Dedifferentiated amniotic fluid mesenchymal stem cell (primary cell): Measurements from ENCODE around the gene MTHFD2L.

Experiments
- DNase-seq: peaks from one replicate; pipeline ENCODE4 v3.0.0-alpha.2; 2016; ENCODE audit errors: extremely low spot score

Gene MTHFD2L

GRCh38 chr4:74244049-74244448 lies 86.1 kb downstream of the MTHFD2L start:
- DNase-seq = no peak

GRCh38 chr4:74252933-74253332 lies 95.0 kb downstream of the MTHFD2L start:
- DNase-seq = no peak

- DNase-seq = no peak
Measured at GRCh38 chr4:74254386-74254785, 96.5 kb downstream of the MTHFD2L start.

GRCh38 chr4:74255096-74255495 lies 97.2 kb downstream of the MTHFD2L start:
- no peak for DNase-seq

- DNase-seq = no peak
Measured at GRCh38 chr4:74258963-74259362, 101.0 kb downstream of the MTHFD2L start.

GRCh38 chr4:74260036-74260435 lies 102.1 kb downstream of the MTHFD2L start:
- no peak for DNase-seq

GRCh38 chr4:74262522-74262921 lies 104.6 kb downstream of the MTHFD2L start:
- no peak for DNase-seq

- DNase-seq = no peak
Measured at GRCh38 chr4:74263551-74263950, 105.6 kb downstream of the MTHFD2L start.

- DNase-seq = no peak
Measured at GRCh38 chr4:74266081-74266480, 108.2 kb downstream of the MTHFD2L start.

GRCh38 chr4:74267998-74268606 lies 110.2 kb downstream of the MTHFD2L start:
- no peak for DNase-seq

GRCh38 chr4:74268643-74269042 lies 110.7 kb downstream of the MTHFD2L start:
- no peak for DNase-seq

- DNase-seq = no peak
Measured at GRCh38 chr4:74278490-74278889, 120.6 kb downstream of the MTHFD2L start.

GRCh38 chr4:74279716-74280115 lies 121.8 kb downstream of the MTHFD2L start:
- DNase-seq = no peak

- no peak for DNase-seq
Measured at GRCh38 chr4:74282926-74283325, 125.0 kb downstream of the MTHFD2L start.

- DNase-seq = peak; percentile 39
Measured at GRCh38 chr4:74283614-74284013, 125.7 kb downstream of the MTHFD2L start.

GRCh38 chr4:74284053-74284452 lies 126.1 kb downstream of the MTHFD2L start:
- peak; percentile 51 for DNase-seq

- no peak for DNase-seq
Measured at GRCh38 chr4:74287164-74287563, 129.2 kb downstream of the MTHFD2L start.

- no peak for DNase-seq
Measured at GRCh38 chr4:74287791-74288190, 129.9 kb downstream of the MTHFD2L start.

- no peak for DNase-seq
Measured at GRCh38 chr4:74291471-74291870, 133.6 kb downstream of the MTHFD2L start.

- DNase-seq = no peak
Measured at GRCh38 chr4:74292111-74292870, 134.4 kb downstream of the MTHFD2L start.

GRCh38 chr4:74293558-74293957 lies 135.6 kb downstream of the MTHFD2L start:
- DNase-seq = no peak

- no peak for DNase-seq
Measured at GRCh38 chr4:74294681-74295080, 136.8 kb downstream of the MTHFD2L start.

GRCh38 chr4:74297539-74297938 lies 139.6 kb downstream of the MTHFD2L start:
- no peak for DNase-seq
